HepG2 (cell line): ENCODE results near the gene CENPP. TPM values are rescaled to one million over a fixed set of nuclear protein-coding genes. Genes with fewer than 3 reads are reported as not detected.

Experiments
- ATAC-seq: fragments of 200-7000 bp; cut with Tn5 transposase; 3 replicates; pipeline ENCODE4 v1.9.1; 2020; ENCODE audit warnings: mild to moderate bottlenecking, moderate library complexity
- BruUV-seq: library from RNA; stranded (reverse); fragments of 400-500 nt; replicated peaks from 2 replicates; lab custom pipeline; 2021; lab: Mats Ljungman, UMichigan
- CTCF ChIA-PET: fragments of 300-600 bp; formaldehyde crosslinking; extraction: SDS; loops from one replicate; lab custom pipeline; 2021; ENCODE audit warnings: low total read pairs, inconsistent platforms, low intra/inter-chr PET ratio; lab: Yijun Ruan, JAX
- POLR2A ChIA-PET: fragments of 350-600 bp; sonication (Branson Sonifier 250); formaldehyde crosslinking; loops from one replicate; lab custom pipeline; 2020; ENCODE audit warnings: antibody characterized with exemption, inconsistent platforms; lab: Yijun Ruan, JAX
- DNase-seq: peaks from one replicate; pipeline ENCODE4 v3.0.0-alpha.2; 2015; ENCODE audit warnings: low spot score
- FAIRE-seq: peaks from 3 replicates; lab custom pipeline; 2011; peaks lifted over from hg19 to GRCh38; lab: Jason Lieb, UNC
- H2AFZ ChIP-seq: one replicate; pipeline ENCODE4 v1.6.1; 2011; ENCODE audit warnings: low read length, inconsistent platforms
- H3K27ac ChIP-seq: fragments of 300-600 bp; 3 replicates; pipeline ENCODE4 v1.8.0; 2011; ENCODE audit warnings: mixed run types, mild to moderate bottlenecking, mixed read lengths, low read length, inconsistent platforms; ENCODE audit not compliant: insufficient read depth; ENCODE audit errors: extremely low read length
- H3K27me3 ChIP-seq, 2 experiments: fragments of 200-600 bp in 1 of 2; 2 replicates in 1 of 2; 3 replicates in 1 of 2; pipeline versions ENCODE4 v1.6.0 to v1.8.0; 2011; ENCODE audit warnings: low read length in 2 of 2, mild to moderate bottlenecking in 2 of 2, moderate library complexity in 2 of 2, inconsistent platforms in 1 of 2; ENCODE audit not compliant: insufficient read depth in 2 of 2, control insufficient read depth in 1 of 2
- H3K36me3 ChIP-seq, 2 experiments: fragments of 200-600 bp in 1 of 2; replicated peaks in 1 of 2; 2 replicates in 1 of 2; 3 replicates in 1 of 2; pipeline versions ENCODE4 v1.5.1 to v1.8.0; 2011; ENCODE audit warnings: low read length in 2 of 2, inconsistent platforms in 1 of 2; ENCODE audit not compliant: insufficient read depth in 2 of 2, control insufficient read depth in 1 of 2
- H3K4me1 ChIP-seq: 2 replicates; pipeline ENCODE4 v1.5.1; 2012; ENCODE audit warnings: low read length, inconsistent platforms; ENCODE audit not compliant: insufficient read depth
- H3K4me2 ChIP-seq: 2 replicates; pipeline ENCODE4 v1.6.0; 2011; ENCODE audit warnings: low read depth, low read length, inconsistent platforms
- H3K4me3 ChIP-seq, 3 experiments: fragments of 200-600 bp in 1 of 3; sonication (generic), shearing (Covaris generic) in 1 of 3; replicated peaks in 1 of 3; 2 replicates each; pipeline ENCODE4 v1.5.1; 2011 to 2016; ENCODE audit warnings: low read length in 3 of 3, inconsistent platforms in 2 of 3, low read depth in 2 of 3, mild to moderate bottlenecking in 2 of 3, control low read depth in 1 of 3, mixed read lengths in 1 of 3; ENCODE audit not compliant: insufficient read depth in 1 of 3
- H3K79me2 ChIP-seq: one replicate; pipeline ENCODE4 v1.6.1; 2011; ENCODE audit warnings: low read length, inconsistent platforms; ENCODE audit not compliant: insufficient read depth
- H3K9ac ChIP-seq: 2 replicates; pipeline ENCODE4 v1.6.0; 2011; ENCODE audit warnings: mild to moderate bottlenecking, low read depth, low read length, inconsistent platforms; ENCODE audit not compliant: insufficient read depth
- H3K9me3 ChIP-seq: 2 replicates; pipeline ENCODE4 v1.5.1; 2012; ENCODE audit warnings: mild to moderate bottlenecking, low read length
- H4K20me1 ChIP-seq: 2 replicates; pipeline ENCODE4 v1.6.0; 2011; ENCODE audit warnings: inconsistent platforms, mild to moderate bottlenecking, low read length, moderate library complexity; ENCODE audit not compliant: insufficient read depth
- IRX3 ChIP-seq: sonication (generic); formaldehyde crosslinking; IDR thresholded peaks from 2 replicates; pipeline ENCODE4 v1.8.1; 2023; ENCODE audit warnings: mild to moderate bottlenecking, low read depth, missing genetic modification reagents, borderline replicate concordance
- SP4 ChIP-seq: sonication (generic); formaldehyde crosslinking; IDR thresholded peaks from 2 replicates; pipeline ENCODE4 v1.8.1; 2023; ENCODE audit warnings: mild to moderate bottlenecking, missing genetic modification reagents
- TEAD3 ChIP-seq: optimal IDR thresholded peaks from 2 replicates; pipeline ENCODE3; 2016; ENCODE audit warnings: borderline replicate concordance
- ZBTB43 ChIP-seq: sonication (generic); formaldehyde crosslinking; conservative IDR thresholded peaks from 2 replicates; pipeline ENCODE4 v1.4.0; 2020; ENCODE audit warnings: missing genetic modification reagents
- ZNF264 ChIP-seq: sonication (generic); formaldehyde crosslinking; IDR thresholded peaks from 2 replicates; pipeline ENCODE4 v1.4.0; 2020; ENCODE audit warnings: missing genetic modification reagents
- WGBS: methylation state at CpG from one replicate; pipeline ENCODE4 v1.1.6; 2017; ENCODE audit warnings: low lambda C conversion rate; 5-methylcytosine and 5-hydroxymethylcytosine counted together
- in situ Hi-C: cut with HindIII; loops from 2 replicates; pipeline ENCODE4 v1.10.0; 2017; ENCODE audit warnings: low pct_unique_long_range_greater_than_20kb; ENCODE audit not compliant: extremely low pct_ligation_motif_present
- intact Hi-C: fragments of 100-400 bp; cut with micrococcal nuclease; formaldehyde crosslinking; loops from one replicate; pipeline ENCODE4 v1.10.0; 2022; ENCODE audit not compliant: unreplicated experiment
- polyA plus RNA-seq, 8 experiments: library from polyadenylated mRNA; depleted of rRNA in 3 of 8; stranded (reverse) in 7 of 8; unstranded in 1 of 8; fragments of >200 nt; fragmentation: Illumina TruSeq in 4 of 8; extraction: Trizol in 4 of 8; gene quantifications; 2 replicates each; pipeline versions ENCODE4 v1.2.1 to v1.2.3, GENCODE V29; 2011 to 2016; ENCODE audit warnings: low read depth in 4 of 8, missing spikeins in 1 of 8, mixed read lengths in 1 of 8; ENCODE audit not compliant: insufficient read depth in 1 of 8
- total RNA-seq, 5 experiments: library from RNA; depleted of rRNA; stranded (reverse); fragments of >200 nt; fragmentation: Illumina TruSeq; extraction: Trizol; gene quantifications; 2 replicates each; pipeline ENCODE4 v1.2.3, GENCODE V29; 2016; ENCODE audit warnings: low read depth in 1 of 5
- TF ChIP-seq, protein P1 (sequence below): sonication (generic); formaldehyde crosslinking; IDR thresholded peaks from 2 replicates; pipeline ENCODE4 v1.5.1; 2020; ENCODE audit warnings: mild to moderate bottlenecking, moderate library complexity, missing genetic modification reagents

Gene CENPP
- total and polyA plus RNA-seq, 2 of the 13 experiments (the other 11 are each of a cell fraction or from before 2014, with no cell fraction given) = 2.0 to 11.4 TPM

- H4K20me1 ChIP-seq = no peaks in the 10 kb centered on the region
- DNase-seq (no peak), FAIRE-seq (no peak), ATAC-seq (no peak)
- H3K27ac ChIP-seq = no peak overlapping the region
- intact Hi-C loops = no loop called here
- no TSS peak for BruUV-seq
- 92% methylated on average over 8 of the region's 10 CpGs for WGBS
- in situ Hi-C loops = no loop called here
- no peak overlapping the region for H3K4me3 ChIP-seq
- TF ChIP-seq SP4 (CRISPR knock-in tag) = no peak
- TF ChIP-seq IRX3 (CRISPR knock-in tag) = no peak
- no peak for TF ChIP-seq ZBTB43 (CRISPR knock-in tag)
- TF ChIP-seq ZNF264 (CRISPR knock-in tag) = no peak
- no peak for TF ChIP-seq TEAD3 (CRISPR knock-in tag)
- TF ChIP-seq, protein P1, sequence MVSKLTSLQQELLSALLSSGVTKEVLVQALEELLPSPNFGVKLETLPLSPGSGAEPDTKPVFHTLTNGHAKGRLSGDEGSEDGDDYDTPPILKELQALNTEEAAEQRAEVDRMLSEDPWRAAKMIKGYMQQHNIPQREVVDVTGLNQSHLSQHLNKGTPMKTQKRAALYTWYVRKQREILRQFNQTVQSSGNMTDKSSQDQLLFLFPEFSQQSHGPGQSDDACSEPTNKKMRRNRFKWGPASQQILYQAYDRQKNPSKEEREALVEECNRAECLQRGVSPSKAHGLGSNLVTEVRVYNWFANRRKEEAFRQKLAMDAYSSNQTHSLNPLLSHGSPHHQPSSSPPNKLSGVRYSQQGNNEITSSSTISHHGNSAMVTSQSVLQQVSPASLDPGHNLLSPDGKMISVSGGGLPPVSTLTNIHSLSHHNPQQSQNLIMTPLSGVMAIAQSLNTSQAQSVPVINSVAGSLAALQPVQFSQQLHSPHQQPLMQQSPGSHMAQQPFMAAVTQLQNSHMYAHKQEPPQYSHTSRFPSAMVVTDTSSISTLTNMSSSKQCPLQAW (CRISPR knock-in tag) = no peak
- H3K9me3 ChIP-seq = no peaks in the 10 kb centered on the region
- POLR2A ChIA-PET = no interaction called here
- no peaks in the 10 kb centered on the region for H3K36me3 ChIP-seq
- H3K27me3 ChIP-seq = no peaks in the 10 kb centered on the region
- no peak overlapping the region for H3K9ac ChIP-seq
- H2AFZ ChIP-seq = no peak overlapping the region
- CTCF ChIA-PET = no interaction called here
- H3K4me1 ChIP-seq = peaks cover 52% of the 10 kb centered on the region
- H3K4me2 ChIP-seq = no peak overlapping the region
- no peaks in the 10 kb centered on the region for H3K79me2 ChIP-seq
Observed at GRCh38 chr9:92602413-92602812, 276.7 kb downstream of the CENPP start.
